ENCODE measurements around the gene PRAMEF1. TPM values are rescaled to one million over a fixed set of nuclear protein-coding genes. Genes with fewer than 3 reads are reported as not detected.

The PRAMEF1 gene
- total and polyA plus RNA-seq, 2 of the 13 experiments (the other 11 are each of a cell fraction or from before 2014, with no cell fraction given), result not detected

DNA sequence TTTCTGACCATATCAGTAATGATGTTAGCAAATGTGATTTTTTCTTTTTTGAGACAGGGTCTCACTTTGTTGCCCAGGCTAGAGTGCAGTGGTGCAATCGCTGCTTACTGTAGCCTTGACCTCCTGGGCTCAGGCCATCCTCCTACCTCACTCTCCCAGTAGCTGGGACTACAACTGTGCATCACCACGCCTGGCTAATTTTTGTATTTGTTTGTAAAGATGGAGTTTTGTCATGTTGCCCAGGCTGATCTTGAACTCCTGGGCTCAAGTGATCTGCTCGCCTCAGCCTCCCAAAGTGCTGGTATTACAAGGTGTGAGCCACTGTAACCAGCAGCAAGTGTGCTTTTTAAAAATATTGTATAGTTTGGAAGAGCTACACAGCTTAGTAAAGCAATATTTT lies 49.3 kb upstream of the PRAMEF1 start (continued):
- TF ChIP-seq NR2F6 (IDR thresholded peaks at IDR 0.05) (0 out of 2 replicates have a peak, but pooled peaks have one; percentile 9), NR2F6 (CRISPR knock-in tag; IDR thresholded peaks at IDR 0.05) (no peak), ZNF207 (IDR thresholded peaks at IDR 0.05; ENCODE audit: borderline replicate concordance) (no peak), ATAD3A (CRISPR knock-in tag; IDR thresholded peaks at IDR 0.05) (no peak), ZNF563 (CRISPR knock-in tag; IDR thresholded peaks at IDR 0.05) (no peak)

GRCh38 chr1:12745126-12745991 lies 45.8 kb upstream of the PRAMEF1 start:
- no TSS peak for BruUV-seq (replicated peaks)
- POLR2A ChIA-PET, result no interaction called here
- CTCF ChIA-PET (ENCODE audit: low intra/inter-chr PET ratio, low total read pairs), result no interaction called here

More at GRCh38 chr1:12745126-12745991, 45.8 kb upstream of the PRAMEF1 start:
- Histone ChIP-seq H3K9me3 (ENCODE audit: low read length) (peaks cover 17% of the 10 kb centered on the region; the same call in 1 of the 2 replicates), H3K4me3 (replicated peaks in 1 of 3; ENCODE audit: insufficient read depth in 1 of 3, low read depth in 2 of 3, low read length in 3 of 3) (no peak overlapping the region), H2AFZ (ENCODE audit: low read length) (no peak overlapping the region), H3K79me2 (ENCODE audit: insufficient read depth, low read length) (no peaks in the 10 kb centered on the region), H4K20me1 (ENCODE audit: insufficient read depth, low read length) (no peaks in the 10 kb centered on the region), H3K9ac (ENCODE audit: insufficient read depth, low read depth, low read length) (no peak overlapping the region), H3K4me1 (ENCODE audit: insufficient read depth, low read length) (no peaks in the 10 kb centered on the region), H3K27ac (ENCODE audit: extremely low read length, insufficient read depth, low read length) (no peak overlapping the region), H3K27me3 (ENCODE audit: control insufficient read depth in 1 of 2, insufficient read depth in 2 of 2, low read length in 2 of 2) (no peaks in the 10 kb centered on the region), H3K4me2 (ENCODE audit: low read depth, low read length) (no peak overlapping the region), H3K36me3 (replicated peaks in 1 of 2; ENCODE audit: control insufficient read depth in 1 of 2, insufficient read depth in 2 of 2, low read length in 2 of 2) (no peaks in the 10 kb centered on the region)
- in situ Hi-C loops (cut with HindIII; ENCODE audit: extremely low pct_ligation_motif_present, low pct_unique_long_range_greater_than_20kb) (no loop called here), intact Hi-C loops (cut with micrococcal nuclease; ENCODE audit: unreplicated experiment) (no loop called here)
- no peak for ATAC-seq
- WGBS (ENCODE audit: low lambda C conversion rate), result 0% methylated on average over 3 of the region's 3 CpGs
- FAIRE-seq, result no peak
- no peak for DNase-seq (ENCODE audit: low spot score)
- TF ChIP-seq ZBTB42 (CRISPR knock-in tag; IDR thresholded peaks at IDR 0.05), result no peak
- TF ChIP-seq ATF4 (CRISPR knock-in tag; IDR thresholded peaks at IDR 0.05), result 0 out of 4 replicates have a peak, but pooled peaks of 1 of the 2 experiments have one; percentile 14

All from HepG2 (cell line).